SKM-1 treated with dmso at 0.1 percent for 144 hours (cell line): ENCODE results near the gene ANO10.
"Not testable (repeated sequence)": the region's sequence is repeated elsewhere in the genome, so short reads cannot be mapped to it uniquely, and the experiment has no call there.

Source experiments
- DNase-seq: peaks from one replicate; lab custom pipeline; 2025; ENCODE audit not compliant: unreplicated experiment; lab: John Stamatoyannopoulos, UW

Gene ANO10

GRCh38 chr3:43478839-43479238 lies 143.0 kb downstream of the ANO10 start:
- not testable (repeated sequence) for DNase-seq

DNA sequence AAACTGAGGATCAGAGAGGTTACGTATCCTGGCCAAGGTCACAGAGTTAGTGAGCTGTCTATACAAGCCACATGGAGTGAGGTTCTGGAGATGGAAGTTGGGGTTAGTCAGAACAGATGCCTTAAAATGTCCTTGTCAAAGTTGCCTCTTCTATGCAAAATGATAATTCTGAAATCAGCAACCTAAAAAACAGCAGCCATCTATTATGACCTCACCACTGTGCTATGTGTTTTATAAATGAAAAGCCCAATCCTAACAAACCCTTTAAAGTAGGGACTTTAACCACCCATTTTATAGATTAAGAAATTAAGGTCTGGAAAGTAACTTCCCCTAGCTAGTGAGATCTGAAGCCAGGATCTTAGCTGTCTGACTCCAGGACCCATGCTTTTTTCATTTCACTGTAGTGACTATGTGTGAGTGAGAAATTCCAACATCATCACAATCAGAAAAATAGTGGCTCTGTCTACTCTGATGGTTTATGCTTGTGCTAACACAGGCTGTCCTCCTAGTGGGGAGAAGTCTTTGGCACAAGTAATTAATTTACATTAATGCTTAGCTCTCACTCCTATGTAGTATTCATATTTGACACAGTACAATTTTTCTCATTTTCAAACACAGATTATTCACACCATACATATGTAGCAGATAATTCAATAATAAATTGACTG lies 143.6 kb downstream of the ANO10 start:
- no peak for DNase-seq

DNA sequence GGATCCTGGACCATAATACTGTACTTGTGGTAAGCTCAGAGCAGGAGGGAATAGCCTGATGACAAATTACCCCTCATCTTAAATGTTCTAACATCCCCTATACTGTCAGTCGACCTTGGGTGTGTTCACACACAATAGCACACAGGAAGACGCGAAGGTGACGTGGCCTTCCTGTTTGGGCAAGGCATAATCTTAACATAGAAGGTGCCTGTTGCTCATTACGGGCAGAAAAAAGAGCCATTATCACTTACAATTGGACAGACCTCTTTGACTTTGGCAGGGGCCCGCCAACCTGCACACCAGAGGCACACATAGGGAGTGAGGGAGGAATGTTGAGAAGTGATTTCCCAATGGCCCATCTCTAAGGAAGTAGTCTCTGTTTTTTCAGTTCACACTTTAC lies 144.2 kb downstream of the ANO10 start:
- DNase-seq = no peak

- no peak for DNase-seq
Observed at GRCh38 chr3:43473737-43474136, 148.1 kb downstream of the ANO10 start.

DNA sequence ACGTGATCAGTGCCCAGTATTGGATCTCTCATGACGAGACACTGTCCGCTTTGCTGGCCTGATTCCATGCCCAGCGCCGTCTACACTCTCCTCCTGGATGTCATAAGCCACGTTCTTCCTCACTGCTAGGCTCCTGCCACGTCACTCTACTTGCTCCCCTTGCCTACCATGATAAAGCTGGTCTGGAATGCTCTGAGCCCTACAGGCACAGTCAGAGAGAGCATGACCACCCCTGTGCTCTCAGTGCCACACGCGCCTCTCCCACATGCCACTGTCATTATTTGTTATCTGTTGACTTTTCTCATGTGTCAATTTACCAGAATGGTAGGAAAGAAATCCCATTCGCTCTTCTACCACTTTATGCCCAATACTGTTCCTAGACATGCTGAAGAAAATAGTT lies 148.6 kb downstream of the ANO10 start:
- no peak for DNase-seq

GRCh38 chr3:43468133-43468532 lies 153.7 kb downstream of the ANO10 start:
- DNase-seq = no peak

- no peak for DNase-seq
Observed at GRCh38 chr3:43465109-43465508, 156.7 kb downstream of the ANO10 start.

- DNase-seq = not testable (repeated sequence)
Observed at GRCh38 chr3:43462566-43462965, 159.2 kb downstream of the ANO10 start.

DNA sequence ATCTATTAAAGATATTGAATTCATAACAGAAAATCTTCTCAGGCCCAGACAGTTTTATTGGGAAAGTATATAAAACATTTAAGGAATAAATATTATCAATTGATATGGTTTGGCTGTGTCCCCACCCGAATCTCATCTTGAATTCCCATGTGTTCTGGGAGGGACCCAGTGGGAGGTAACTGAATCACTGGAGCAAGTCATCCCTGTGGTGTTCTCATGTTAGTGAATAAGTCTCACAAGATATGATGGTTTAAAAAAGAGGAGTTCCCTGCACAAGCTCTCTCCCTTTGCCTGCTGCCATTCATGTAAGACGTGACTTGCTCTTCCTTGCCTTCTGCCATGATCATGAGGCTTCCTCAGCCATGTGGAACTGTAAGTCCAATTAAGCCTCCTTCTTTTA lies 160.5 kb downstream of the ANO10 start:
- no peak for DNase-seq

DNA sequence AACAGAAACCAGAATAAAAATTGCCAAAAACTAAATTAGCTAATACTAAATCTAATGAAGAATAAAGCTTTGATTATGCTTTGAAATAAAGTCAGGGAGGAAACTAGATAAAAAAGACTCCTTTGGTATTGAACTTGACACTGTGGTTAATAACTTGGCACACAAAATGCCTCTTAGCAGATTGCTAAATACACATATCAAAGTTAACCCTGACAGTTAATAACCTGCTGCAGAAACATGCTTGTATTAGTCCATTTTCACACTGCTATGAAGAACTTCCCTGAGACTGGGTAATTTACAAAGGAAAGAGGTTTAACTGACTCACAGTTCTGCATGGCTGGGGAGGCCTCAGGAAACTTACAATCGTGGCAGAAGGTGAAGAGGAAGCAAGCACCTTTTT lies 164.8 kb downstream of the ANO10 start:
- DNase-seq = not testable (repeated sequence)

- no peak for DNase-seq
Observed at GRCh38 chr3:43455233-43455632, 166.6 kb downstream of the ANO10 start.

DNA sequence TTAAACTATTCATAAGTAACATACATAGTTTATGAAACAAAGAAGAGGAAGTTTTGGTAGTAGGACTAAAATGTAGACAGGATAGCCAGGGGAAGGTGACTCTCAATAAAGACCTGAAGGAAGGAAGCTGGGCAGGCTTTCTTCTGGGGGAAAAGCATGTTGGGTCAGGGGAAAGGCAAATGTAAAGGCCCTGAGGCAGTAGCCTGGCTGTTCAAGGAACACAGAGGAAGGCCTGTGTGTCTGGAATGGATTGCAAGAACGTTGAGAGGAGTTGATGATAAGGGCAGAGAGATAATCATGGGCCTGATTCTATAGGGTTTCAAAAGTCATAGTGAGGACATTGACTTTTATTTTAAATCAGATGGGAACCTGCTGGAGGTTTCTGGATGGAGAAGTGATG lies 167.8 kb downstream of the ANO10 start:
- no peak for DNase-seq

DNA sequence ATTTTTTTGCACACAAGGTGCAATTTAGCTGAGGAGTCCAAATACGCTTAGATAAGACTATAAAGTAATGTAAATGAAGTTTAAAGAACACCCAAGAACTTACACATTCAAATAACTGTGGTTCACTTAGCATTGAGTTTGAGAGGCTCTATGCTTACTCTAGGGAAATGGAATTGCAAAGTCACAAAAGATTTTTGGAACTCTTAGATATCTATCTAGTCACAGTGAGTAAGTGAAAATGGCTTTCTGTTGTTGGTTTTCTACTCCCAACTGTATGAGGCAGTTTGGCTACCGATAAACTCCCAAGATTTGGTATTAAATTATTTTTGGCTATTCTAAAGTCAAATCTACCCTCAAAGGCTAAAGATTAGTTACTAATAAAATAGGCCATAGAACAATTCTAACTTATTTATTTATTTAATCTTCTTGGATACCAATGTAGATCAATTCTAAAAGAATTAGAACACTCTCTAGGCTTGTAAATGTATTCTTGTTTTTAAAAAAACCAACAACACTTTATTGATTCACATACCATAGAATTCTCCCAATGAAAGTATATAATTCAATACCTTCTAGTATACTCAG lies 170.0 kb downstream of the ANO10 start:
- DNase-seq = no peak

- no peak for DNase-seq
Observed at GRCh38 chr3:43448098-43448497, 173.7 kb downstream of the ANO10 start.

GRCh38 chr3:43445820-43446219 lies 176.0 kb downstream of the ANO10 start:
- DNase-seq = no peak

DNA sequence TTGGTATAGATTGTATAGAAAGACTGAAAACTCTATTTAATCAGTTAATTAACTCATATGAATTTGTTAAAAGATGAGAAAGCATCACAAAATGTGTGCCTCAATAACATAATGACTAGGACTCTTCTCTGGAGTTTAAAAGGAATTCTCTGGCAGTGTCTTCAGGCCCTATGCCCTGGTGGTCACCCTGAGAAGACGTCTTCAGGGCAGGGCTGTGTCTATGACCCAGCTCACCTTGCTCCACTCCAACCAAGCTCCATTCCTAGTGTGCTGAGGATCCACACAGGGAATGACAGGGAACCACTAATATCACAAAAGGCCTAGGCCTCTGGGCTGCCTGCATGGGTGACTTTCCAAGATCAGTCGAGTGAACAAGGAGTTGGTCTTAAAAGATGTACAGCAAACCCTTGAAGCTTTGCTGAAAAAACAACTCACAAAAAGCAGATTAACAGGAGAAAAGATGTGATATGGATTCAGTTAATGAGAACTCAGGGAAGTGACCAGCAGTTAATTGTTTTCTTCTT lies 178.9 kb downstream of the ANO10 start:
- DNase-seq = no peak

DNA sequence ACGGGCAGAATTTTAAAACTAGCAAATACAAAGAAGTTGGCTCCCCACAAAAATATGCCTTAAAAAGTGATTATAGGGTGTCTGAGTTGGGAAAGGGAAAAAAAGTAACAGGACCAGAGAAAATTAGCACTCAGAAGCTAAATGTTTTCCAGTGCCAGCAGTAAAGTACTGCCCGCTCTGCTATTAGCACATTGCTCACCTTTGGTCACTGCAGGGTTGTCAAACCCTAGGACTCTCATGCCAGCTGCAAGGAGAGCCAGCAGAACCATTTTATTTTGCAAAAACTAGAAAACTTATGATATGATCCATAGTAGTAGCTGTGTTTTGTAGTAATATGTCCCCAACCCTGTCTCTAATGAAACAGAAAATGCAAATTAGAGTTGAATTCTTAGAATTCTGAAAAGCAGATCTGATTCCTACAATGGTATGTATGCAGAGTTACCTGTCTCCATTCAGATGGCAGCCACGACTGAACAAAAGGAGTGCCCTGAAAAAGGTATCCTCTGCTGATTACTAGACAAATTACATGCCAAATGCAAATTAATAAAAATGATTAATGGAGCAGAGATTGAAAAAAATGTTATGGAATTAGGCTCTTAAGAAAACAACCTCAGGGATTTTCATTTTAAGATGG lies 185.2 kb downstream of the ANO10 start:
- no peak for DNase-seq

DNA sequence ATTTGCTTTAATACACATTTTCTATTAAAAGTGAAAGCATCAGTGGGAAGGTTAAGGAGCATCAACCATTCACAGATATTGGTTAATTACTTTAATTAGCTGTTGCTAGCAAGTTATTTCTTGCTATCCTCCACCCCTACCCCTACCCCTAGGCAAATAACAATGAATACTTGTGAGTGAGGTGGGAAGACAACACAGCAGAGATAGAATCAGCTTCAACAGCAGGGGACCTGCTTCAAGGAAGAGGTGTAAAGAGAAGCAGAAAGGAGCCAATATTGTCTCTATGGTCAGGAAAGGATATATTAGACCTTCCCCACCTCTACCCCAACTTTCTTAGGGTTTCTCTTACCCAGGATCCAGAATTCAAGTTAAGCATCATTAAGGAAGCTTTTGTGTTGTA lies 186.1 kb downstream of the ANO10 start:
- no peak for DNase-seq

DNA sequence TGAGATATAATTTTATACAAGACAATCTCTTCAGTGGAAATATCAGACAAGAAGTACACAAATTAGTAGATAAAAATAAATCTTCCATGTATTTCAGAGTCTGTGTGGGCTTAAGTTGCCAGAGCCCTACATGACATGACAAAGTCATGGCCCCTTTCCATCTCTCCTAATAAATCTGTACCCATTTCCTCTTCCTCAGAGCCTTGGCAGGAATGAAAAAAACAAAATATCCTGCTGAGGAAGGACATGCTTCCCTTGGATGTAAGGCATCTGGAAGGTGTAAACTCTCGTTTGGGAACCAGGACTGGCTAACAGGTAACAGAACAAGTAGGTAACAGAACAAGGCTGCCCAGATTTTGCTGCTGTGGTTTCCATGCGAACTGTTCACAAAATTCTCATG lies 187.4 kb downstream of the ANO10 start:
- no peak for DNase-seq

- DNase-seq = no peak
Observed at GRCh38 chr3:43432462-43432861, 189.3 kb downstream of the ANO10 start.

DNA sequence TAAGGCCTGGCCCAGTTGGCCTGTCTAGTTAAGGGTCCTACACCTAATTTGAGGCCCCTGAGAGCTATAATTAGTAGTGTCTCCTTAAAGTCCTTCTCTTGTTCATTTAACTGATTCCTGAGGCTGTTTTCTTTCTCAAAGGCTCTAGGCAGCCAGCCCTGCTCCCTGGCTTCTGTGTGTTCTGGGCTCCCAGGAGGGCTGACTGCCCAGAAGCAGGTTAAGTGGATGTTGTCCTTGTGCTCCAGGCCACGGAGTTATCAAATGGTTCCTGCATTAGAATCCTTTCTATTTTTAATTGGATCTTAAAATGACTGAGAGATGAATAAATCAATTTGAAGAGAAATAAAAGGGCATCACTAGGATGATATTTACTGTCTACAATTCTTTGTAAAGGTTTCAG lies 195.4 kb downstream of the ANO10 start:
- DNase-seq = no peak

DNA sequence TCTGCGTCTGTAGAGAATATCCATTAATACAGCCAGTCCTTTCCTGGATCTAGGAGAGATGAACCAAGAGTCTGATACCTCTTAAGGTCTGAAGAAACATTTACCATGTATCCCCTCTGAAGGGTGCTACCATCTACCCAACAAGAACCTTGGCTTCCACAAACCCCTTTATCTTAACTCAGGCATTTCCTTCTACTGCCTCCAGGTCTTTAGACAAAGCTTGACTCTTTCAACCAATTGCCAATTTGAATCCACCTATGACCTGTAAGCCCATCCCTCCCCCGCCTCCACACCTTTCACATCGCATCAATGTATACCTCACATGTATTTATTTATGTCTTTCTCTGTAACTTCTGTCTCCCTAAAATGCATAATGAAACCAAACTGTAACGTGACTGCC lies 196.0 kb downstream of the ANO10 start:
- no peak for DNase-seq
